Stromal cell of bone marrow (primary cell): Measurements from ENCODE around the gene PRMT9.

ENCODE experiments used
- DNase-seq: peaks from one replicate; pipeline ENCODE4 v3.0.0-alpha.2; 2012; ENCODE audit warnings: low read depth

The PRMT9 gene

GRCh38 chr4:147617841-147618691, 65.9 kb downstream of the PRMT9 start:
- DNase-seq, result no peak

GRCh38 chr4:147617173-147617840, 66.7 kb downstream of the PRMT9 start, which contains the start of gene TMEM184C:
Gene TMEM184C, plus strand, starts transcription at chr4:147617397. Its CDS starts 560 bp downstream, at chr4:147617957.
- peak; percentile 91 for DNase-seq

GRCh38 chr4:147616849-147617172, 67.2 kb downstream of the PRMT9 start:
- no peak for DNase-seq

- DNase-seq, result no peak
These were observed 73.3 kb downstream of the PRMT9 start for GRCh38 chr4:147610686-147611085.

GRCh38 chr4:147607471-147607870, 76.5 kb downstream of the PRMT9 start:
- no peak for DNase-seq

- no peak for DNase-seq
These were observed 78.5 kb downstream of the PRMT9 start for GRCh38 chr4:147605499-147605898.

GRCh38 chr4:147599769-147600168, 84.2 kb downstream of the PRMT9 start:
- no peak for DNase-seq

- no peak for DNase-seq
These were observed 84.8 kb downstream of the PRMT9 start for GRCh38 chr4:147599206-147599605.

- no peak for DNase-seq
These were observed 86.4 kb downstream of the PRMT9 start for GRCh38 chr4:147597561-147597960.

- DNase-seq, result no peak
These were observed 87.0 kb downstream of the PRMT9 start for GRCh38 chr4:147596981-147597380.

- DNase-seq, result no peak
These were observed 87.6 kb downstream of the PRMT9 start for GRCh38 chr4:147596377-147596776.

- no peak for DNase-seq
These were observed 89.4 kb downstream of the PRMT9 start for GRCh38 chr4:147594578-147594977.

GRCh38 chr4:147594107-147594506, 89.9 kb downstream of the PRMT9 start:
- no peak for DNase-seq

- DNase-seq, result no peak
These were observed 92.9 kb downstream of the PRMT9 start for GRCh38 chr4:147591106-147591505.

GRCh38 chr4:147590249-147590920, 93.6 kb downstream of the PRMT9 start:
- DNase-seq, result peak; percentile 43

- DNase-seq, result no peak
These were observed 94.4 kb downstream of the PRMT9 start for GRCh38 chr4:147589586-147589985.
